PC-9 (cell line): ENCODE results near the gene MUC13. TPM values are rescaled to one million over a fixed set of nuclear protein-coding genes. Genes with fewer than 3 reads are reported as not detected.

Experiments used
- BruUV-seq: library from RNA; stranded (reverse); fragments of 400-500 nt; replicated peaks from 2 replicates; lab custom pipeline; 2021; lab: Mats Ljungman, UMichigan
- CTCF ChIA-PET: fragments of 300-600 bp; sonication (Branson Sonifier 250); formaldehyde crosslinking; loops from one replicate; lab custom pipeline; 2022; ENCODE audit warnings: antibody characterized with exemption; lab: Charles Lee
- POLR2A ChIA-PET: fragments of 300-600 bp; sonication (Branson Sonifier 250); formaldehyde crosslinking; loops from one replicate; lab custom pipeline; 2022; ENCODE audit warnings: antibody characterized with exemption; ENCODE audit not compliant: unreplicated experiment; lab: Charles Lee
- DNase-seq, 2 experiments: peaks; one replicate each; pipeline versions ENCODE4 v3.0.0 to v3.0.0-alpha.2; 2015 to 2022; ENCODE audit warnings: mixed read lengths in 1 of 2
- H2AFZ ChIP-seq: fragments of 200-600 bp; sonication (generic); 2 replicates; pipeline ENCODE4 v1.8.1; 2017; ENCODE audit warnings: antibody characterized with exemption
- H3F3A ChIP-seq: fragments of 200-600 bp; sonication (generic); 2 replicates; pipeline ENCODE4 v1.8.1; 2017; ENCODE audit warnings: antibody characterized with exemption, mild to moderate bottlenecking, low read depth; ENCODE audit not compliant: insufficient read depth
- H3K27ac ChIP-seq: fragments of 200-600 bp; sonication (generic); 2 replicates; pipeline ENCODE4 v1.6.1; 2016; ENCODE audit warnings: mixed run types
- H3K27me3 ChIP-seq: fragments of 200-600 bp; sonication (generic); 2 replicates; pipeline ENCODE4 v1.6.1; 2016; ENCODE audit warnings: low read depth, mixed run types; ENCODE audit not compliant: insufficient read depth
- H3K36me3 ChIP-seq: fragments of 200-600 bp; sonication (generic); 2 replicates; pipeline ENCODE4 v1.6.1; 2016; ENCODE audit warnings: low read depth, mixed run types
- H3K4me1 ChIP-seq: fragments of 200-600 bp; sonication (generic); replicated peaks from 2 replicates; pipeline ENCODE4 v1.6.1; 2016; ENCODE audit warnings: mixed run types; ENCODE audit not compliant: insufficient read depth
- H3K4me2 ChIP-seq: fragments of 200-600 bp; sonication (generic); 2 replicates; pipeline ENCODE4 v1.6.1; 2017; ENCODE audit warnings: mixed run types
- H3K4me3 ChIP-seq: fragments of 200-600 bp; sonication (generic); 2 replicates; pipeline ENCODE4 v1.6.1; 2016; ENCODE audit warnings: mixed run types
- H3K79me2 ChIP-seq: fragments of 200-600 bp; sonication (generic); 2 replicates; pipeline ENCODE4 v1.6.1; 2017; ENCODE audit warnings: low read depth, mixed run types
- H3K9me2 ChIP-seq: fragments of 200-600 bp; sonication (generic); 2 replicates; pipeline ENCODE4 v1.8.1; 2017; ENCODE audit warnings: mild to moderate bottlenecking; ENCODE audit not compliant: insufficient read depth
- H3K9me3 ChIP-seq: fragments of 200-600 bp; sonication (generic); 2 replicates; pipeline ENCODE4 v1.8.1; 2016; ENCODE audit warnings: low read depth; ENCODE audit not compliant: insufficient read depth
- H4K20me1 ChIP-seq: fragments of 200-600 bp; sonication (generic); 2 replicates; pipeline ENCODE4 v1.8.1; 2017; ENCODE audit not compliant: insufficient read depth
- EZH2 ChIP-seq: fragments of 200-600 bp; sonication (generic); IDR thresholded peaks from 2 replicates; pipeline ENCODE4 v1.8.0; 2017; ENCODE audit warnings: antibody characterized with exemption, low read depth
- intact Hi-C: fragments of 100-400 bp; cut with micrococcal nuclease; formaldehyde crosslinking; loops from one replicate; pipeline ENCODE4 v1.10.0; 2022; ENCODE audit not compliant: unreplicated experiment
- total RNA-seq: library from RNA; stranded (reverse); gene quantifications from 2 replicates; pipeline ENCODE4 v1.2.3, GENCODE V29; 2021
- TF ChIP-seq, protein P1 (sequence below): fragments of 200-600 bp; sonication (generic); conservative IDR thresholded peaks from 2 replicates; pipeline ENCODE4 v1.6.1; 2017; ENCODE audit warnings: mixed run types, antibody characterized with exemption, mild to moderate bottlenecking, moderate library complexity

Gene MUC13
- total RNA-seq, 1 experiment from 2014 or later: not detected

DNA sequence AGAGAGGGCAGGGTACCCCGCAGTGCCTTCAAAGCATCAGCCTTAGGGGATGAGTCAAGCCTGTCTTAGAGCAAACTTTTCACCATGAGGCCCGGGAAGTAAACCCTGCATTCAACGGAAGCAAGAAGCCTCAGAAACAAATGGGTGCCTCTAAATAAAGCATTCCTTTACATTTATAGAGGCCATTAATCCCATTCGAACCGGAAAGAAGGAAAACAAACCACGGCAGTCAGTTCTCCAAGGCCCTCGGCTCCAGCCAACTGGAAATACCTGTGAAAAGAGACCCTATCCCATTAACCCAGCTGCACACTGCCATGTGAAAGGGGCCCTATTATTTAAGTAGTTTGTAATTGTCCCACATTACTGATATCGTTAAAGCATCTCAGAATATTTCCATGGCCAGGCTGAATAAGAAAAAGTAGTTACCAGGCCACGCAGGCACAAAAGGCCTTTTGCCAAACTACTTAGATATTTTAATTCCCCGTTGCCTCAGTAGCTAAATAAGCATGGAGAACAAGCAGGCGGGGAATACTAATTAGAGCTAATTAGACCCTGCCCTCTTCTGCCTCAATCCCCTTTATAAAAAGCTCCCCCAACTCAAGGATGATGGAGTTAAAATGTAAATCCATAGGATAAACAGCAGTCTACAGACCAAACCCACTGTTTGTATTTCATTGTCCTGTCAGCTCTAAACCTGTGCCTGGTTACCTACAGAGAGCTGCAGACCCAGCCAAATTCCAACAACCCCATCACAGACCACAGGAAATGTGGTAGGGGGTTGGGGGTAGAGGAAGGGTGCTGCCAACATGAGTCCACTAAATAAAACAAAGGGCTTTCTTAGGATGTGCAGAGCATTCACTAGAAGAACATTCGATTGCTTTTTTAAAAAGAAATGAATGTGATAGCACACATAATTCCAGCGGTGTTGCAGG is 51.5 kb downstream of the MUC13 start:
- no peak for DNase-seq
- H3K27ac ChIP-seq: peak overlapping the region; percentile 69; the same call in 1 of the 2 replicates

DNA sequence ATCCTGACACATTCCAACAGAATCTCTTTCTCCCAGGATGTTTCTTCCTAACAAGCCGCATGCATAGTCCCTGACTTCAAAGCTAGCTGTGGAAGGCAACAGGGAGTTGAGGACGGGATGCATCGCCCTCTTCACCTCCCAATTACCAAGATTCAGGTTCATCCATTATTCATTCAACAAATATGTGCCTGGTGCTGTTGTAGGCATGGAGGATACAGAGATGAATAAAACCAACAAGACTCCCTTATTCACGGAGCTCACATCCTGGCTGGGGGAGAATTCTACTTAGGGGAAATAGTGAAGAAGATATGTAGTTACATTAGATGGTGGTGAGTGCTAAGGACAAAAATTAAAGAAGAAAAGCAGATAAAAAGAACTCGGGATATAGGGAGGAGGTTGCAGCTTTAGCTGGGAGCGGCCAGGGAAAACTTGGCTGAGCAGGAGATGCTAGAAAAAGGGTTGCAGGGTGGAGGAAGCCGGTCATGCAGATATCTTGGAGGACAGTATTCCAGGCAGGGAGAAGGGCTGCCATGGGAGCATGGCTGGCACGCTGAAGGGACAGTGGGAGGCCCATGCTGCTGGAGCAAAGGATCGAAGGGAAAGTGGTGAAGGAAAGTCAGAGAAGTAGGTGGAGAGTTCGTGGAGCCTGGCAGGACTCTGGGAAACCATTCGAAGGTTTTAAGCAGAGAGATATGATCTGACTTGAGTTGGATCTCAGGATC is 52.4 kb downstream of the MUC13 start:
- no peak overlapping the region for H2AFZ ChIP-seq
- intact Hi-C loops: no loop called here
- peaks cover 80% of the 10 kb centered on the region for H3K79me2 ChIP-seq
- H4K20me1 ChIP-seq: no peaks in the 10 kb centered on the region
- no peaks in the 10 kb centered on the region for H3K9me2 ChIP-seq
- peaks cover 53% of the 10 kb centered on the region for H3F3A ChIP-seq
- peaks cover 14% of the 10 kb centered on the region; the same call in 1 of the 2 replicates for H3K36me3 ChIP-seq
- CTCF ChIA-PET: interaction anchor here (0.6 kb wide), 1 partner anchor 123 kb away, joined by 13 read pairs; no protein-coding TSS in a partner anchor
- H3K27ac ChIP-seq: no peak overlapping the region
- POLR2A ChIA-PET: no interaction called here
- BruUV-seq: no TSS peak
- H3K4me3 ChIP-seq: no peak overlapping the region
- H3K27me3 ChIP-seq: no peaks in the 10 kb centered on the region
- no peak for DNase-seq
- TF ChIP-seq, protein P1, sequence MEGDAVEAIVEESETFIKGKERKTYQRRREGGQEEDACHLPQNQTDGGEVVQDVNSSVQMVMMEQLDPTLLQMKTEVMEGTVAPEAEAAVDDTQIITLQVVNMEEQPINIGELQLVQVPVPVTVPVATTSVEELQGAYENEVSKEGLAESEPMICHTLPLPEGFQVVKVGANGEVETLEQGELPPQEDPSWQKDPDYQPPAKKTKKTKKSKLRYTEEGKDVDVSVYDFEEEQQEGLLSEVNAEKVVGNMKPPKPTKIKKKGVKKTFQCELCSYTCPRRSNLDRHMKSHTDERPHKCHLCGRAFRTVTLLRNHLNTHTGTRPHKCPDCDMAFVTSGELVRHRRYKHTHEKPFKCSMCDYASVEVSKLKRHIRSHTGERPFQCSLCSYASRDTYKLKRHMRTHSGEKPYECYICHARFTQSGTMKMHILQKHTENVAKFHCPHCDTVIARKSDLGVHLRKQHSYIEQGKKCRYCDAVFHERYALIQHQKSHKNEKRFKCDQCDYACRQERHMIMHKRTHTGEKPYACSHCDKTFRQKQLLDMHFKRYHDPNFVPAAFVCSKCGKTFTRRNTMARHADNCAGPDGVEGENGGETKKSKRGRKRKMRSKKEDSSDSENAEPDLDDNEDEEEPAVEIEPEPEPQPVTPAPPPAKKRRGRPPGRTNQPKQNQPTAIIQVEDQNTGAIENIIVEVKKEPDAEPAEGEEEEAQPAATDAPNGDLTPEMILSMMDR: no peak
- no peak for TF ChIP-seq EZH2
- no peaks in the 10 kb centered on the region for H3K9me3 ChIP-seq
- no peak overlapping the region for H3K4me2 ChIP-seq
- peaks cover 86% of the 10 kb centered on the region for H3K4me1 ChIP-seq

More for the DNA sequence above, 51.5 kb downstream of the MUC13 start:
- Histone ChIP-seq H3K9me3 (no peaks in the 10 kb centered on the region), H3K36me3 (peaks cover 14% of the 10 kb centered on the region; the same call in 1 of the 2 replicates), H3K4me2 (peak overlapping the region; percentile 92; the same call in 1 of the 2 replicates), H4K20me1 (no peaks in the 10 kb centered on the region), H2AFZ (no peak overlapping the region), H3K4me3 (no peak overlapping the region), H3K79me2 (peaks cover 70% of the 10 kb centered on the region), H3K9me2 (no peaks in the 10 kb centered on the region), H3K27me3 (no peaks in the 10 kb centered on the region), H3K4me1 (peaks cover 81% of the 10 kb centered on the region), H3F3A (peaks cover 52% of the 10 kb centered on the region)
- intact Hi-C loops: no loop called here
- BruUV-seq: no TSS peak
- CTCF ChIA-PET: interaction anchor here (0.6 kb wide), 1 partner anchor 124 kb away, joined by 13 read pairs; no protein-coding TSS in a partner anchor
- POLR2A ChIA-PET: interaction anchor here (0.7 kb wide), 1 partner anchor 199 kb away, joined by 4 read pairs; no protein-coding TSS in a partner anchor
- TF ChIP-seq, protein P1: no peak
- TF ChIP-seq EZH2: no peak

DNA sequence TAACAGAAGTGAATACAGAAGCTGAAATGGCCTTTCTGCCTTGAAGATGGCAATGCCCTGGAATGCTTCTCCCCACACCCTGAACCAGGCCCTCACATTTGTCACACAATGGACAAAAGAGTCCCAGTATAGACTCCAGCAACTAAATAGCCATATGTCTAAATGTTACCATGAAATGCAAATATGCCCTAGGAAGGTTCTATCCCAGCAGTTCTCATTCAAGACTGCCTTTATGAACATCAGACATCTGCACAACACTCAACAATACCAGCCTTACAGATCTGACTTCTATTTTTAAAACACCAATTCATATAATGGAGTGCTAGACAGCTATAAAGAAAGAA is 55.2 kb downstream of the MUC13 start:
- H4K20me1 ChIP-seq: no peaks in the 10 kb centered on the region
- peaks cover 9% of the 10 kb centered on the region; the same call in 1 of the 2 replicates for H3K36me3 ChIP-seq
- peaks cover 49% of the 10 kb centered on the region for H3F3A ChIP-seq
- peak overlapping the region; percentile 85 for H3K27ac ChIP-seq
- peaks cover 89% of the 10 kb centered on the region for H3K4me1 ChIP-seq
- intact Hi-C loops: loop anchor here (1.0 to 2.0 kb wide), 4 partner anchors 8 to 87 kb away; partner anchors contain the start of gene ITGB5
- ChIA-PET CTCF (no interaction called here), POLR2A (no interaction called here)
- no TSS peak for BruUV-seq
- H3K79me2 ChIP-seq: peaks cover 86% of the 10 kb centered on the region
- no peak overlapping the region for H2AFZ ChIP-seq
- H3K9me2 ChIP-seq: no peaks in the 10 kb centered on the region
- H3K4me3 ChIP-seq: no peak overlapping the region; the same call in 1 of the 2 replicates
- H3K4me2 ChIP-seq: peak overlapping the region; percentile 68
- H3K27me3 ChIP-seq: no peaks in the 10 kb centered on the region
- no peak for TF ChIP-seq EZH2
- TF ChIP-seq, protein P1: no peak
- no peaks in the 10 kb centered on the region for H3K9me3 ChIP-seq
- no peak for DNase-seq
